ENCODE measurements around the gene MATR3.
"Not testable (repeated sequence)": the region's sequence is repeated elsewhere in the genome, so short reads cannot be mapped to it uniquely, and the experiment has no call there.

DNA sequence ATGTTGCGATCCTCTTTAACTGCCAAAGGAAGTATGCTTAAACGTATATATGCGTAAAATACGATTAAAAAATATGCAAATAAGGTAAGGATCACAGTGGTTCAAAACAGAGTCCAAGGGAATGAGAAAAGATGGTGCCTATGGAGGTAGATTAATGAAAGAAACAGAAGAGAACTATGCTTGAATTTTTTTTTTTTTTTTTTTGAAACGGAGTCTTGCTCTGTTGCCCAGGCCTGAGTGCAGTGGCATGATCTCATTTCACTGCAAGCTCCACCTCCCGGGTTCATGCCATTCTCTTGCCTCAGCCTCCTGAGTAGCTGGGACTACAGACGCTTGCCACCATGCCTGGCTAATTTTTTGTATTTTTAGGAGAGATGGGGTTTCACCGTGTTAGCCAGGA is 51.9 kb downstream of the MATR3 start:
- TF ChIP-seq, protein P1, sequence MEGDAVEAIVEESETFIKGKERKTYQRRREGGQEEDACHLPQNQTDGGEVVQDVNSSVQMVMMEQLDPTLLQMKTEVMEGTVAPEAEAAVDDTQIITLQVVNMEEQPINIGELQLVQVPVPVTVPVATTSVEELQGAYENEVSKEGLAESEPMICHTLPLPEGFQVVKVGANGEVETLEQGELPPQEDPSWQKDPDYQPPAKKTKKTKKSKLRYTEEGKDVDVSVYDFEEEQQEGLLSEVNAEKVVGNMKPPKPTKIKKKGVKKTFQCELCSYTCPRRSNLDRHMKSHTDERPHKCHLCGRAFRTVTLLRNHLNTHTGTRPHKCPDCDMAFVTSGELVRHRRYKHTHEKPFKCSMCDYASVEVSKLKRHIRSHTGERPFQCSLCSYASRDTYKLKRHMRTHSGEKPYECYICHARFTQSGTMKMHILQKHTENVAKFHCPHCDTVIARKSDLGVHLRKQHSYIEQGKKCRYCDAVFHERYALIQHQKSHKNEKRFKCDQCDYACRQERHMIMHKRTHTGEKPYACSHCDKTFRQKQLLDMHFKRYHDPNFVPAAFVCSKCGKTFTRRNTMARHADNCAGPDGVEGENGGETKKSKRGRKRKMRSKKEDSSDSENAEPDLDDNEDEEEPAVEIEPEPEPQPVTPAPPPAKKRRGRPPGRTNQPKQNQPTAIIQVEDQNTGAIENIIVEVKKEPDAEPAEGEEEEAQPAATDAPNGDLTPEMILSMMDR (IDR thresholded peaks at IDR 0.05), result not testable (repeated sequence)
- TF ChIP-seq POLR2A (IDR thresholded peaks at IDR 0.05), result not testable (repeated sequence)
